Left ventricle myocardium inferior (tissue), 1 donor: ENCODE results near the gene SEC14L5. TPM values are rescaled to one million over a fixed set of nuclear protein-coding genes. Genes with fewer than 3 reads are reported as not detected.

ENCODE experiments used
- DNase-seq: peaks from one replicate; pipeline ENCODE4 v3.0.0-alpha.2; 2020
- H3K27ac ChIP-seq: fragments of 200-600 bp; replicated peaks from 2 replicates; pipeline ENCODE4 v1.8.0; 2021
- H3K27me3 ChIP-seq: fragments of 200-600 bp; 2 replicates; pipeline ENCODE4 v1.8.0; 2021; ENCODE audit warnings: low read depth
- H3K36me3 ChIP-seq: fragments of 200-600 bp; 2 replicates; pipeline ENCODE4 v1.8.0; 2021
- H3K4me1 ChIP-seq: fragments of 200-600 bp; 2 replicates; pipeline ENCODE4 v1.8.0; 2021
- H3K4me3 ChIP-seq: fragments of 200-600 bp; 2 replicates; pipeline ENCODE4 v1.8.0; 2021; ENCODE audit warnings: mild to moderate bottlenecking, moderate library complexity
- H3K9me3 ChIP-seq: fragments of 200-600 bp; replicated peaks from 2 replicates; pipeline ENCODE4 v1.8.0; 2021
- intact Hi-C: fragments of 100-400 bp; cut with micrococcal nuclease; formaldehyde crosslinking; loops from one replicate; pipeline ENCODE4 v1.11.0; 2022
- total RNA-seq: library from RNA; stranded (reverse); fragmentation: NEBNext Ultra II Directional; extraction: Animal tissue kit (Norgen Biotek cat#: 25700); gene quantifications from one replicate; pipeline ENCODE4 v1.2.1, GENCODE V29; 2021
- TF ChIP-seq, protein P1 (sequence below): fragments of 200-600 bp; IDR thresholded peaks from 2 replicates; pipeline ENCODE4 v1.8.0; 2021; ENCODE audit warnings: antibody characterized with exemption, mild to moderate bottlenecking, borderline replicate concordance
- donor health status: DM: no; HTN: yes; CAD: no; lungs with severe emphysema.

SEC14L5 gene
- total RNA-seq, 1 donor from 2014 or later, result 15.5 TPM

DNA sequence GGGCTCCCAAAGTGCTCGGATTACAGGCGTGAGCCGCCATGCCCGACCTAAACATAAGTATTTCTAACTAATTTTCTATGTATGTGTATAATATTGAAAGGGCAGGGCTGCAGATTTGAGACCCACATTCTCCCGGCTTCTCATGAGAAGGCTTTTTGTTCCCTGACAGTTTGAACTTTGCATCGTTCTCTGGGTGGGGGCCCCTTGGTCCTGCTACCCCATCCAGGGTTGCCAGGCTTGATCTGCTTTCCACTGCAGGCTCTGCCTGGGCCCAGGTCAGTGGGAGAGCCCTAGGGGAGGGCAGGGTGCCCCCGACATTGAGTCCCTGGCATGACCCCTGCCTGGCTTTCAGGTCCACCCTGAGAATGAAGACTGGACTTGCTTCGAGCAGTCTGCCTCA is 32.3 kb downstream of the SEC14L5 start:
- Histone ChIP-seq H3K27me3 (peaks cover 55% of the 10 kb centered on the region), H3K4me1 (peaks cover 8% of the 10 kb centered on the region), H3K9me3 (peaks cover 13% of the 10 kb centered on the region), H3K27ac (no peak overlapping the region), H3K36me3 (no peaks in the 10 kb centered on the region), H3K4me3 (no peak overlapping the region)
- TF ChIP-seq, protein P1, sequence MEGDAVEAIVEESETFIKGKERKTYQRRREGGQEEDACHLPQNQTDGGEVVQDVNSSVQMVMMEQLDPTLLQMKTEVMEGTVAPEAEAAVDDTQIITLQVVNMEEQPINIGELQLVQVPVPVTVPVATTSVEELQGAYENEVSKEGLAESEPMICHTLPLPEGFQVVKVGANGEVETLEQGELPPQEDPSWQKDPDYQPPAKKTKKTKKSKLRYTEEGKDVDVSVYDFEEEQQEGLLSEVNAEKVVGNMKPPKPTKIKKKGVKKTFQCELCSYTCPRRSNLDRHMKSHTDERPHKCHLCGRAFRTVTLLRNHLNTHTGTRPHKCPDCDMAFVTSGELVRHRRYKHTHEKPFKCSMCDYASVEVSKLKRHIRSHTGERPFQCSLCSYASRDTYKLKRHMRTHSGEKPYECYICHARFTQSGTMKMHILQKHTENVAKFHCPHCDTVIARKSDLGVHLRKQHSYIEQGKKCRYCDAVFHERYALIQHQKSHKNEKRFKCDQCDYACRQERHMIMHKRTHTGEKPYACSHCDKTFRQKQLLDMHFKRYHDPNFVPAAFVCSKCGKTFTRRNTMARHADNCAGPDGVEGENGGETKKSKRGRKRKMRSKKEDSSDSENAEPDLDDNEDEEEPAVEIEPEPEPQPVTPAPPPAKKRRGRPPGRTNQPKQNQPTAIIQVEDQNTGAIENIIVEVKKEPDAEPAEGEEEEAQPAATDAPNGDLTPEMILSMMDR, result no peak
- no peak for DNase-seq
- intact Hi-C loops, result no loop called here

DNA sequence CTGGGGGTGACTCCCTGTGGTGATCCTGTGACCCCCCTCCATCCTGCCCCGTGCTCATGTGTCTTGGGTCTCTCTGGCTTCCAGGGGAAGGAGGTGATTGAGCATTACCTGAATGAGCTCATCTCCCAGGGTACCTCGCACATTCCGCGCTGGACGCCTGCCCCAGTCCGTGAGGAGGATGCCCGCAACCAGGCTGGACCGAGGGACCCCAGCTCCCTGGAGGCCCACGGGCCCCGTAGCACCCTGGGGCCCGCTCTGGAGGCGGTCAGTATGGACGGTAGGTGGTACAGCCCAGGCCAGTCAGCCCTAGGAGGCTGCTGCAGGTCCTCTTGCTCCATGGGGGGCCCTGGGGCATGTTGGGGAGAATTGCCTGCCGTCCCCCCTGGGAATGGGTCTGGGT is 33.6 kb downstream of the SEC14L5 start:
- Histone ChIP-seq H3K9me3 (peaks cover under 1% of the 10 kb centered on the region), H3K36me3 (no peaks in the 10 kb centered on the region), H3K4me1 (peaks cover 8% of the 10 kb centered on the region), H3K27me3 (peaks cover 55% of the 10 kb centered on the region), H3K27ac (no peak overlapping the region), H3K4me3 (no peak overlapping the region)
- no peak for DNase-seq
- intact Hi-C loops, result no loop called here
- TF ChIP-seq, protein P1, result no peak

DNA sequence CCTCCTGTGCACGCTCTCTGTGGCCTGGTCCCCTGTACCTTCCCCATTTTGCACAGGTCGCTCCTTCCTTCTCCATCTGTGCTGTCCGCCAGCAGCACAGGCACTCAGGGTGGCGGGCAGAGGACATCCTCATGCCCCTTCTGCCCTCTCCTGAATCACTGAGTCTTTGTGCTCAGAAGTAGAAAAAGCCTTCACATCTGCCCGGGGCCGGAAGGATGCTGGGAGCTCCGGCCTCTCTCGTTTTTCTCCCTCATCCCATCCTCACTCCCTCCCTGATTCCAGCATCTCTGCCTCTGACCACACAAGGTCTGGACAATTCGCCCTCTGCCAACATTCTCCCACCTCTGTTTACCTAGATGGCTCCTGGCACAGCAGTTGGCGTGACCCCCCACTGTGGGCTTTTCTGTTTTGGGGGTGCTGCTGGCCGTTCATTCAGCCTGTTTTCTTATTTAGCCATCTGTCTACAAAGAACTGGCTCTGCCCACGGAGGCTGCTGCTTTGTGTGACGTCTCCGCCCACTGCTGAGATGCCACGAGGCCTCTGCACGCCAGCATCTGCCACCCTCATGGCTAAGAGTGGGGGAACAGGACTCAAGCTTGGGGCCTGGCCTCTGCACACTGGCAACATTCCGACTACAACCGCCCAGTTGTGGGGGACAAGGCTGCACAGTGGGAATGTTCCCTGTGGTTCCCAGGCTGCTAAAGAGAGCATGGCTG is 36.7 kb downstream of the SEC14L5 start:
- Histone ChIP-seq H3K27ac (no peak overlapping the region), H3K9me3 (no peaks in the 10 kb centered on the region), H3K27me3 (peaks cover 25% of the 10 kb centered on the region), H3K36me3 (no peaks in the 10 kb centered on the region), H3K4me3 (no peak overlapping the region), H3K4me1 (no peaks in the 10 kb centered on the region)
- DNase-seq, result no peak
- intact Hi-C loops, result no loop called here
- TF ChIP-seq, protein P1, result no peak

DNA sequence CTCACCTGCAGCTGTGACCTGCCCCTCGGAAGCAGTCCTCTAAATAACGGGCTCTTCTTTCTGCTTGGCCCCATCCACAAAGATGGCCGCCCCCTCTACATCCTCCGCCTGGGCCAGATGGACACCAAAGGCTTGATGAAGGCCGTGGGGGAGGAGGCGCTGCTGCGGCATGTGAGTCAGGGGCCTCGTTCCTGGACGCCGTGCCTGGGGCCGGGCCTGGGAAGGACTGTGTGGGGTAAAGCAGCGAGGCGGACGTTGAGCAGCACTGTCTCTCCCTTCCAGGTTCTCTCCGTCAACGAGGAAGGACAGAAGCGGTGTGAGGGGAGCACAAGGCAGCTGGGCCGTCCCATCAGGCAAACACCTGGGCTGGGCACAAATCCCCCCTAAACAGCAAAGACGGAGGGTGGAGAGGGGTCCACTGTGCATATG is 42.5 kb downstream of the SEC14L5 start:
- DNase-seq, result no peak

DNA sequence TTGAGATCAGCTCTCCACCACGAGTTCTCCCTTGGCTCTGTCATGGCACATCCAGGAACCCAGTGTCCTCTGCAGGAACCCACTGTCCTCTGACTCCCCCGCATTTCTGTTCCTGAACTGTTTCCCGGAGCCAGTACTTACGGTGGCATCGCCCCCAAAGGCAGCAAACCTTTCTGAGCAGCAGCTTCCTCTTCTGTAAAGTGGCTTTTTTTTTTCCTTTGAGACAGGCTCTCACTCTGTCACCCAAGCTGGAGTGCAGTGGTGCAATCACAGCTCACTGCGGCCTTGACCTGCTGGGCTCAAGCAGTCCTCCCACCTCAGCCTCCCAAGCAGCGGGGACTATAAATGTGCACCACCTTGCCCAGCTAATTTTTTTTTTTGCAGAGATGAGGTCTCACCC is 43.4 kb downstream of the SEC14L5 start:
- DNase-seq, result no peak
- peak overlapping the region; percentile 86 for H3K27ac ChIP-seq
- H3K27me3 ChIP-seq, result no peaks in the 10 kb centered on the region
- H3K4me3 ChIP-seq, result no peak overlapping the region
- H3K4me1 ChIP-seq, result peaks cover 13% of the 10 kb centered on the region
- TF ChIP-seq, protein P1, result no peak
- H3K36me3 ChIP-seq, result no peaks in the 10 kb centered on the region
- no peaks in the 10 kb centered on the region for H3K9me3 ChIP-seq
- intact Hi-C loops, result no loop called here

More for the DNA sequence above, 42.5 kb downstream of the SEC14L5 start:
- no peak overlapping the region for H3K4me3 ChIP-seq
- no peaks in the 10 kb centered on the region for H3K36me3 ChIP-seq
- peaks cover 7% of the 10 kb centered on the region for H3K4me1 ChIP-seq
- H3K27me3 ChIP-seq, result no peaks in the 10 kb centered on the region
- TF ChIP-seq, protein P1, result no peak
- no peak overlapping the region for H3K27ac ChIP-seq
- intact Hi-C loops, result no loop called here
- no peaks in the 10 kb centered on the region for H3K9me3 ChIP-seq
